ENCODE results near the gene ADGRL3. TPM values are rescaled to one million over a fixed set of nuclear protein-coding genes. Genes with fewer than 3 reads are reported as not detected.

The ADGRL3 gene
- total RNA-seq, 2 experiments from 2014 or later = not detected

- no TSS peak for BruUV-seq (replicated peaks)
- Histone ChIP-seq H3K4me2 (ENCODE audit: low read length) (no peak overlapping the region), H3K9me3 (ENCODE audit: low read length) (no peaks in the 10 kb centered on the region), H3K4me3 (ENCODE audit: low read depth, low read length, poor library complexity, severe bottlenecking) (no peak overlapping the region), H2AFZ (ENCODE audit: low read length) (no peak overlapping the region), H3K9me2 (ENCODE audit: insufficient read depth, low read length) (no peaks in the 10 kb centered on the region), H3K4me1 (ENCODE audit: insufficient read depth, low read length, poor library complexity, severe bottlenecking) (no peaks in the 10 kb centered on the region), H3K79me2 (ENCODE audit: insufficient read depth, low read depth, low read length) (no peaks in the 10 kb centered on the region), H3K36me3 (ENCODE audit: insufficient read depth, low read length) (no peaks in the 10 kb centered on the region), H3K27ac (ENCODE audit: low read depth, low read length, poor library complexity, severe bottlenecking) (no peak overlapping the region), H4K20me1 (ENCODE audit: insufficient read depth, low read length) (no peaks in the 10 kb centered on the region)
- DNase-seq (ENCODE audit: low spot score) = no peak
- CTCF ChIA-PET (ENCODE audit: unreplicated experiment) = no interaction called here
- intact Hi-C loops (cut with micrococcal nuclease; ENCODE audit: unreplicated experiment) = no loop called here
- TF ChIP-seq CTCF (conservative IDR thresholded peaks at IDR 0.05; ENCODE audit: low read length) (no peak), EZH2phosphoT487 (IDR thresholded peaks at IDR 0.05; ENCODE audit: borderline replicate concordance, low read depth, low read length) (no peak)
- POLR2A ChIA-PET = no interaction called here
Observed at GRCh38 chr4:61332693-61333092, 132.6 kb downstream of the ADGRL3 start.

GRCh38 chr4:61333490-61333889, 133.4 kb downstream of the ADGRL3 start:
- H3K9me2 ChIP-seq (ENCODE audit: insufficient read depth, low read length) = no peaks in the 10 kb centered on the region
- no peak overlapping the region for H3K4me2 ChIP-seq (ENCODE audit: low read length)
- H2AFZ ChIP-seq (ENCODE audit: low read length) = no peak overlapping the region
- no peak for DNase-seq (ENCODE audit: low spot score)
- POLR2A ChIA-PET = no interaction called here
- CTCF ChIA-PET (ENCODE audit: unreplicated experiment) = no interaction called here
- no peak for TF ChIP-seq EZH2phosphoT487 (IDR thresholded peaks at IDR 0.05; ENCODE audit: borderline replicate concordance, low read depth, low read length)
- no peak for TF ChIP-seq CTCF (conservative IDR thresholded peaks at IDR 0.05; ENCODE audit: low read length)
- H3K4me1 ChIP-seq (ENCODE audit: insufficient read depth, low read length, poor library complexity, severe bottlenecking) = no peaks in the 10 kb centered on the region
- intact Hi-C loops (cut with micrococcal nuclease; ENCODE audit: unreplicated experiment) = no loop called here
- no peak overlapping the region for H3K4me3 ChIP-seq (ENCODE audit: low read depth, low read length, poor library complexity, severe bottlenecking)
- no TSS peak for BruUV-seq (replicated peaks)
- no peaks in the 10 kb centered on the region for H3K9me3 ChIP-seq (ENCODE audit: low read length)
- H3K36me3 ChIP-seq (ENCODE audit: insufficient read depth, low read length) = no peaks in the 10 kb centered on the region
- no peaks in the 10 kb centered on the region for H4K20me1 ChIP-seq (ENCODE audit: insufficient read depth, low read length)
- no peaks in the 10 kb centered on the region for H3K79me2 ChIP-seq (ENCODE audit: insufficient read depth, low read depth, low read length)
- no peak overlapping the region for H3K27ac ChIP-seq (ENCODE audit: low read depth, low read length, poor library complexity, severe bottlenecking)

- Histone ChIP-seq H3K27ac (ENCODE audit: low read depth, low read length, poor library complexity, severe bottlenecking) (no peak overlapping the region), H3K36me3 (ENCODE audit: insufficient read depth, low read length) (no peaks in the 10 kb centered on the region), H2AFZ (ENCODE audit: low read length) (no peak overlapping the region), H3K4me2 (ENCODE audit: low read length) (no peak overlapping the region), H4K20me1 (ENCODE audit: insufficient read depth, low read length) (no peaks in the 10 kb centered on the region), H3K4me1 (ENCODE audit: insufficient read depth, low read length, poor library complexity, severe bottlenecking) (no peaks in the 10 kb centered on the region), H3K9me3 (ENCODE audit: low read length) (no peaks in the 10 kb centered on the region), H3K9me2 (ENCODE audit: insufficient read depth, low read length) (no peaks in the 10 kb centered on the region), H3K79me2 (ENCODE audit: insufficient read depth, low read depth, low read length) (no peaks in the 10 kb centered on the region), H3K4me3 (ENCODE audit: low read depth, low read length, poor library complexity, severe bottlenecking) (no peak overlapping the region)
- ChIA-PET POLR2A (interaction anchor here (0.6 kb wide), 1 partner anchor 9 kb away, joined by 3 read pairs; no protein-coding TSS in a partner anchor), CTCF (ENCODE audit: unreplicated experiment) (no interaction called here)
- no peak for DNase-seq (ENCODE audit: low spot score)
- intact Hi-C loops (cut with micrococcal nuclease; ENCODE audit: unreplicated experiment) = no loop called here
- TF ChIP-seq CTCF (conservative IDR thresholded peaks at IDR 0.05; ENCODE audit: low read length) = no peak
- TF ChIP-seq EZH2phosphoT487 (IDR thresholded peaks at IDR 0.05; ENCODE audit: borderline replicate concordance, low read depth, low read length) = no peak
- no TSS peak for BruUV-seq (replicated peaks)
Observed at GRCh38 chr4:61335241-61335763, 135.2 kb downstream of the ADGRL3 start.

All from OCI-LY7 (cell line).